ENCODE measurements around the gene SMIM27.

DNA sequence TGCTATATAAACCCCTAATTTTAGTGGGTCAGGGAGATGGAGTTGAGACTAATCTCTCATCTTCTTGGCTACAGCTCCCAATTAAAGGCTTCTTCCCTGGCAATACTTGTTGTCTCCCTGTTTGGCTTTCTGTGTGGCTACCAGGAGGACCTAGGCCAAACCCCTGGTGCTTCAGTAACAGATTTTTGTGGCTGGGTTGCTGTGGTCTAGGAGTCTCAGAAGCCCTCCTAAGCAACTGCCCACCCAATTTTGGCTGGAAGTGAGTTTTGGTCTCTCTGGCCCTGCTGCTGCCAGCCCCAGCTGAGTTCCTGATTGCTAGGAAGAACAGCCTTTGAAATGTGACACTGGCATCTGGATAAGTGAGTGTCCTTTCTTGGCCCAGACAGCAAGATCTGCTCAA, 35.9 kb upstream of the SMIM27 start:
- TF ChIP-seq CTCF (IDR thresholded peaks at IDR 0.05; ENCODE audit: low read depth, low read length) = no peak
- TF ChIP-seq POLR2A (IDR thresholded peaks at IDR 0.05; ENCODE audit: extremely low read depth, insufficient read length) = no peak

Data from NB4 (cell line).